Loucy (cell line): Measurements from ENCODE around the gene NLRP4.

Source experiments
- CTCF ChIP-seq: fragments of 200-600 bp; sonication (generic); conservative IDR thresholded peaks from 2 replicates; pipeline ENCODE4 v1.5.1; 2014; ENCODE audit warnings: mild to moderate bottlenecking, antibody characterized with exemption, low read length
- EZH2phosphoT487 ChIP-seq: fragments of 200-600 bp; IDR thresholded peaks from 2 replicates; pipeline ENCODE4 v1.6.1; 2018; ENCODE audit warnings: antibody characterized with exemption, mild to moderate bottlenecking, moderate library complexity, borderline replicate concordance

- TF ChIP-seq CTCF (peak; percentile 28; the same call in 1 of the 2 replicates), EZH2phosphoT487 (no peak)
These were observed 26.8 kb upstream of the NLRP4 start for GRCh38 chr19:55809381-55810058.
